ENCODE results near the gene PDAP1.
"Not testable (repeated sequence)": the region's sequence is repeated elsewhere in the genome, so short reads cannot be mapped to it uniquely, and the experiment has no call there.

The PDAP1 gene

DNA sequence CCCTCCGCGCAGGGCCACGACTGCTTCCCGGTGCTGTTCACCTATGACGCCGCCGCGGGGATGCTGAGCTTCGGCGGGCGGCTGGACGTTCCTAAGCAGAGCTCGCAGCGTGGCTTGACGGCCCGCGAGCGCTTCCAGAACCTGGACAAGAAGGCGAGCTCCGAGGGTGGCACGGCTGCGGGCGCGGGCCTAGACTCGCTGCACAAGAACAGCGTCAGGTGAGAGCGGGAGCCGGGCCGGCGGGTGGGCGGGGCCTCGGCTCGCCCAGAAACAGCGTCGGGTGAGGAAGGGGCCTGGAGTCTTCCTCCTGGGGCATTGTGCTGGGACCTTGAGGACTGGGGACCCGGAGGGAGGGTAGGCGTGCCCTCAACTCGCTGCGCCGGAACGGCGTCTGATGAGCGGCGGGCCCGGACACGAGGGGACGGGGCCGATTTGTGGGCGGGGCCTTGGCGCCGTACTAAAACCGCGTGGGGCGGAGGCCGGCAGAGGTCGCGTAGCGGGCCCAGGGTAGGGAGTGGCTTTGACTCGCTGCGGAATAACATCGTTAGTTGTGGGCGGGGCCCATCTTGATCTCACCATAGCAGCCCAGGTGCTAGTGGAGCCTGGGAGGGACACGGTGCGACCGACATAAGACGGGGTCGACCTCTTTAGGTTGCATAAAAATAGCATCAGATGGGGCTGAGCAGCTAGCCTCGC, 15.6 kb downstream of the PDAP1 start:
- H3K4me1 ChIP-seq (ENCODE audit: insufficient read depth, low read length): peaks cover 16% of the 10 kb centered on the region
- peaks cover 16% of the 10 kb centered on the region for H3K36me3 ChIP-seq (ENCODE audit: insufficient read depth, low read length)
- H3K9ac ChIP-seq (ENCODE audit: low read length): peak overlapping the region; percentile 20

DNA sequence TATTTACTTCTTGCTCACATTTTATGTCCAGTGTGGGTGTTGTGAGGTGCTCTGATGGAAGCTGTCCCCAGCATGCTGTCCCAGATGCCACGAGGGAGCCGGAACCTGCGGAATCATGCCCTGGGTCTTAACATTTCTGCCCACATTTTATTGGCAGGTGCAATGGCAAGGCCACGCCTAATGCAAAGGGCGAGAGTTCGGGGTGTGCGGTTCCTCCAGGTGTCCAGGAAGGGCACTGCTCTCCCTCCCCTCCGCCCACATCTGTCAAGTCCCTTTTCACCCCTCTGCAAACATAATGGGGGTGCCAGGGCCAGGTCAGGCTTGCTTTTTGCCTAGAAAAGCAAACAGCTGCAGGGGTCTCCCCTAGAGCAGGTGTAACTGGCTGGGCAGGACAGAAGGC, 16.4 kb downstream of the PDAP1 start:
- H3K36me3 ChIP-seq (ENCODE audit: insufficient read depth, low read length): peaks cover 8% of the 10 kb centered on the region
- no peaks in the 10 kb centered on the region for H3K27me3 ChIP-seq (ENCODE audit: control insufficient read depth in 1 of 2, insufficient read depth in 2 of 2, low read length in 2 of 2)
- H3K27ac ChIP-seq (ENCODE audit: low read depth, low read length): no peak overlapping the region
- H3K9me3 ChIP-seq (ENCODE audit: low read length): no peaks in the 10 kb centered on the region
- H3K4me1 ChIP-seq (ENCODE audit: insufficient read depth, low read length): peaks cover 16% of the 10 kb centered on the region
- H3K9ac ChIP-seq (ENCODE audit: low read length): no peak overlapping the region
- no peak overlapping the region for H3K4me3 ChIP-seq (ENCODE audit: low read depth in 1 of 2, low read length in 2 of 2)

More for the DNA sequence above, 15.6 kb downstream of the PDAP1 start:
- Histone ChIP-seq H3K27me3 (ENCODE audit: control insufficient read depth in 1 of 2, insufficient read depth in 2 of 2, low read length in 2 of 2) (no peaks in the 10 kb centered on the region), H3K27ac (ENCODE audit: low read depth, low read length) (peak overlapping the region; percentile 56), H3K4me3 (ENCODE audit: low read depth in 1 of 2, low read length in 2 of 2) (peak overlapping the region; percentile 50 to 74), H3K9me3 (ENCODE audit: low read length) (no peaks in the 10 kb centered on the region)

DNA sequence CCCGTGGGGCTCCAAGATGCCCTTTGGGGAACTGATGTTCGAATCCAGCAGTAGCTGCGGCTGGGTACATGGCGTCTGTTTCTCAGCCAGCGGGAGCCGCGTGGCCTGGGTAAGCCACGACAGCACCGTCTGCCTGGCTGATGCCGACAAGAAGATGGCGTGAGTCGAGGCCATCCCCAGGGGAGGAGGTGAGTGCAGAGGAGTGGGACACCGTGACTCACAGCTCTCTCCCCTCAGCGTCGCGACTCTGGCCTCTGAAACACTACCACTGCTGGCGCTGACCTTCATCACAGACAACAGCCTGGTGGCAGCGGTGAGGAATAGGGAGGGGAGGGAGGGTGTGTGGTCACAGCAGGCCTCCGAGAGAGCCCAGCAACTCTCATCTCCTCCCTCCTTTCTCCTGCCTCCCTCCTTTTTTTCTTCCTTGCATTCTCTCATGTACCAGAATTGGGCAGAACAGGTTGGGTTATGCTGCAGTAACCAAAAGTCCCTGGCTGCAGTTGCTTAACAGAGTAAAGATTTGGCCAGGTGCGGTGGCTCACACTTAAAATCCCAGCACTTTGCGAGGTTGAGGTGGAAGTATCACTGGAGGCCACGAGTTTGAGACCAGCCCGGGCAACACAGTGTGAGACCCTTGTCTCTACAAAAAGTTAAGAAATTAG, 17.3 kb downstream of the PDAP1 start:
- Histone ChIP-seq H3K36me3 (ENCODE audit: insufficient read depth, low read length) (peaks cover 9% of the 10 kb centered on the region), H3K4me1 (ENCODE audit: insufficient read depth, low read length) (peaks cover 16% of the 10 kb centered on the region)

DNA sequence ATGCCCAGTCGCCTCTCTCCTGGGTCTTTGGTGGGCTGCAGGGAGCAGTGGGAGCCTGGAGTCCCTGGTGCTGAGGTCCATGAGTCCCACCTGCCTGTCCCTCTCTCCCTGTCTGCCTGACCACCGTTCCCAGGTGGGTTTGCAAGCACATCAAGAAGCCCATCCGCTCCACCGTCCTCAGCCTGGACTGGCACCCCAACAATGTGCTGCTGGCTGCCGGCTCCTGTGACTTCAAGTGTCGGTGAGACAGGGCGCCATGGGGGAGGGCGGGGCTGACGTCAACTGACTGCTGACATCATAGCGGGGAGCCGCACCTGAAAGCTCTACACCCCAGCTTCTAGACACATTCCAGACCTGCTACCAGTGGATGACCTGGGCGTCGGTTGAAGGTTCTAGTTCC, 18.6 kb downstream of the PDAP1 start:
- Histone ChIP-seq H3K4me3 (ENCODE audit: low read depth in 1 of 2, low read length in 2 of 2) (no peak overlapping the region), H3K9ac (ENCODE audit: low read length) (no peak overlapping the region), H3K4me1 (ENCODE audit: insufficient read depth, low read length) (peaks cover 16% of the 10 kb centered on the region), H3K9me3 (ENCODE audit: low read length) (no peaks in the 10 kb centered on the region), H3K27me3 (ENCODE audit: control insufficient read depth in 1 of 2, insufficient read depth in 2 of 2, low read length in 2 of 2) (no peaks in the 10 kb centered on the region), H3K36me3 (ENCODE audit: insufficient read depth, low read length) (peaks cover 9% of the 10 kb centered on the region), H3K27ac (ENCODE audit: low read depth, low read length) (no peak overlapping the region)

More for the DNA sequence above, 17.3 kb downstream of the PDAP1 start:
- Histone ChIP-seq H3K27ac (ENCODE audit: low read depth, low read length) (no peak overlapping the region), H3K9me3 (ENCODE audit: low read length) (no peaks in the 10 kb centered on the region), H3K9ac (ENCODE audit: low read length) (no peak overlapping the region), H3K4me3 (ENCODE audit: low read depth in 1 of 2, low read length in 2 of 2) (no peak overlapping the region), H3K27me3 (ENCODE audit: control insufficient read depth in 1 of 2, insufficient read depth in 2 of 2, low read length in 2 of 2) (no peaks in the 10 kb centered on the region)

DNA sequence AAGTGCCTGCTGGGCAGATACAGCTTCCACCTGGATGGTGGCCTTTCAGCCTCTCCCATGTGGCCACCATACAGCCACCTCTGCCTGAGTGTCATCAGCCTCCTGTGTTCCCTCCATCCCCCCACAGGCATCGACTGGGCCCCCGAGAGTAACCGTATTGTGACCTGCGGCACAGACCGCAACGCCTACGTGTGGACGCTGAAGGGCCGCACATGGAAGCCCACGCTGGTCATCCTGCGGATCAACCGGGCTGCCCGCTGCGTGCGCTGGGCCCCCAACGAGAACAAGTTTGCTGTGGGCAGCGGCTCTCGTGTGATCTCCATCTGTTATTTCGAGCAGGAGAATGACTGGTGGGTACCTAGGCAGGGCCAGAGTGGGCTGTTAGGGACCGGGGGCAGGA, 20.5 kb downstream of the PDAP1 start:
- H3K27me3 ChIP-seq (ENCODE audit: control insufficient read depth in 1 of 2, insufficient read depth in 2 of 2, low read length in 2 of 2): no peaks in the 10 kb centered on the region
- no peak overlapping the region for H3K4me3 ChIP-seq (ENCODE audit: low read depth in 1 of 2, low read length in 2 of 2)
- no peak overlapping the region for H3K27ac ChIP-seq (ENCODE audit: low read depth, low read length)
- H3K36me3 ChIP-seq (ENCODE audit: insufficient read depth, low read length): peaks cover 9% of the 10 kb centered on the region
- peaks cover 9% of the 10 kb centered on the region for H3K4me1 ChIP-seq (ENCODE audit: insufficient read depth, low read length)
- H3K9ac ChIP-seq (ENCODE audit: low read length): no peak overlapping the region
- H3K9me3 ChIP-seq (ENCODE audit: low read length): no peaks in the 10 kb centered on the region

DNA sequence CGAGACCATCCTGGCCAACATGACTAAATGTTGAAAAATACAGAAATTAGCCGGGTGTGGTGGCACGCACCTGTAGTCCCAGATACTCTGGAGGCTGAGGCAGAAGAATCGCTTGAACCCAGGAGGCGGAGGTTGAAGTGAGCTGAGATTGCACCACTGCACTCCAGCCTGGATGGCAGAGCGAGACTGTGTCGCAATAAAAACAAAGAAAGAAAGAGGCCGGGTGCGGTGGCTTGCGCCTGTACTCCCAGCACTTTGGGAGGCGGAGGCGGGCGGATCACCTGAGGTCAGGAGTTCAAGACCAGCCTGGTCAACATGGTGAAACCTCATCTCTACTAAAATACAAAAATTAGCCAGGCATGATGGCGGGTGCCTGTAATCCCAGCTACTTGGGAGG, 21.2 kb downstream of the PDAP1 start:
- not testable (repeated sequence) for H3K36me3 ChIP-seq (ENCODE audit: insufficient read depth, low read length)

DNA sequence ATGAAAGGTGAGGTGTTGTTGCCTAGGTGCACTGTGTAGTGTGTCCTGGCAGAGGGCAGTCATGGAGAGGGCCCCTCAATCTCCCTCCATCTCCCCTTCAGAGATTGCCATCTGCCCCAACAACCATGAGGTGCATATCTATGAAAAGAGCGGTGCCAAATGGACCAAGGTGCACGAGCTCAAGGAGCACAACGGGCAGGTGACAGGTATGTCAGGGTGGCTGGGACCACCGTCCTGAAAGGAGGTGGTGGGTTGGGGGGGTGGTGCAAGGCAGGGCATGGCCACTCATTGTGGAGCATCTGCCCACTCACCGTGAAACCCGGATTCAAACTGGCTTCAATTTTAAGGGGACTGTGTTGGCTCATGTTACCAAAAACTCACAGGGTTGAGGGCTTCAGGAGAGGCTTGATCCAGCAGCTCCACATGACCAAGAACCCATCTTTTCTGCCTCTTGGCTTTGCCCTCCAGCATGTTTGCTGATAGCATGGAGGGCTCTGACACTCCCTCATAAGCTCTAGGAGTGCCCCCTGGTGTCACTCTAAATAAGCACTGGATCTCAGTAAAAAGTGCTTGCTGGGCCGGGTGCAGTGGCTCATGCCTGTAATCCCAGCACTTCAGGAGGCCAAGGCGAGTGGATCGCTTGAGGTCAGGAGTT, 21.7 kb downstream of the PDAP1 start:
- Histone ChIP-seq H3K9me3 (ENCODE audit: low read length) (no peaks in the 10 kb centered on the region), H3K4me3 (ENCODE audit: low read depth in 1 of 2, low read length in 2 of 2) (no peak overlapping the region), H3K36me3 (ENCODE audit: insufficient read depth, low read length) (peaks cover 9% of the 10 kb centered on the region), H3K9ac (ENCODE audit: low read length) (no peak overlapping the region), H3K27me3 (ENCODE audit: control insufficient read depth in 1 of 2, insufficient read depth in 2 of 2, low read length in 2 of 2) (no peaks in the 10 kb centered on the region), H3K27ac (ENCODE audit: low read depth, low read length) (no peak overlapping the region), H3K4me1 (ENCODE audit: insufficient read depth, low read length) (peaks cover under 1% of the 10 kb centered on the region)

More for the DNA sequence above, 21.2 kb downstream of the PDAP1 start:
- not testable (repeated sequence) for H3K27me3 ChIP-seq (ENCODE audit: control insufficient read depth in 1 of 2, insufficient read depth in 2 of 2, low read length in 2 of 2); H3K4me1 ChIP-seq (ENCODE audit: insufficient read depth, low read length); H3K9me3 ChIP-seq (ENCODE audit: low read length); H3K9ac ChIP-seq (ENCODE audit: low read length); H3K4me3 ChIP-seq (ENCODE audit: low read depth in 1 of 2, low read length in 2 of 2); H3K27ac ChIP-seq (ENCODE audit: low read depth, low read length)

DNA sequence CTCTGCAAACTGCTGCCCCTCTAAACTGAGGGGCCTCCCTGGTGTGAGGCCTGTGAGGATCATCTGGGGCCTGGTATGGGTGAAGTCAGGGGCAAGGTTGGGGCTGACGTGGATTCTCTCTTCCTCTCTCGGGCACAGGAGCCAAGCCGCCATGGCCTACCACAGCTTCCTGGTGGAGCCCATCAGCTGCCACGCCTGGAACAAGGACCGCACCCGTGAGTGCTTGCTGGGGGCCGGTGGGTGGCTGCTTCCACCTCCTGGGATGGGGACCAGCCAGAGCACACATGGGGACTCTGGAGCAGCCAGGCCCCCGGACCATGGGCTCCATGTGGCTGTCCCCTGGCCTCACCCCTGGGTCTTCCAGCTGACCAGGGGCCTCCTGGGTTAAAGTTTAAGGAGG, 22.8 kb downstream of the PDAP1 start:
- Histone ChIP-seq H3K9ac (ENCODE audit: low read length) (no peak overlapping the region), H3K36me3 (ENCODE audit: insufficient read depth, low read length) (peaks cover 9% of the 10 kb centered on the region), H3K9me3 (ENCODE audit: low read length) (no peaks in the 10 kb centered on the region), H3K27me3 (ENCODE audit: control insufficient read depth in 1 of 2, insufficient read depth in 2 of 2, low read length in 2 of 2) (no peaks in the 10 kb centered on the region), H3K27ac (ENCODE audit: low read depth, low read length) (no peak overlapping the region), H3K4me1 (ENCODE audit: insufficient read depth, low read length) (peaks cover 12% of the 10 kb centered on the region), H3K4me3 (ENCODE audit: low read depth in 1 of 2, low read length in 2 of 2) (no peak overlapping the region)

DNA sequence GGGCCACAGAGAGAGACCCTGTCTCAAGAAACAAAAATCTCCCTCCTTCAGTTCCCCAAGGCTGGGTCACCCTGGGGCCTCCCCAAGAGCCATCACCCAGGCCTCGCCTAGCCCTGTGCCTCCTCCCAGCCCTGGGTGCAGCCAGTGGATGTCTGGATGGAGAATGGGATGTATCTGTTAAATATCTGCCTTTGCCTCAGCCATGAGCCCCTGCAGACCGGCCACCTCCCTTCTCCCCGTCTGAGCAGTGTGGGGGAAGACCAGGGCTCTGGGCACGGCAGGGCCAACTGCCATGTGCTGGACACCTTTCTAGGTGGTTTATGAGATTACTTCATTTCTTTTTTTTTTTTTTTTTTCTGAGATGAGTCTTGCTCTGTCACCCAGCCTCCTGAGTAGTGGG, 23.9 kb downstream of the PDAP1 start:
- H3K27me3 ChIP-seq (ENCODE audit: control insufficient read depth in 1 of 2, insufficient read depth in 2 of 2, low read length in 2 of 2): no peaks in the 10 kb centered on the region
- peaks cover 8% of the 10 kb centered on the region for H3K36me3 ChIP-seq (ENCODE audit: insufficient read depth, low read length)
- H3K4me3 ChIP-seq (ENCODE audit: low read depth in 1 of 2, low read length in 2 of 2): no peak overlapping the region
- H3K27ac ChIP-seq (ENCODE audit: low read depth, low read length): no peak overlapping the region
- H3K9me3 ChIP-seq (ENCODE audit: low read length): no peaks in the 10 kb centered on the region
- H3K4me1 ChIP-seq (ENCODE audit: insufficient read depth, low read length): peaks cover 23% of the 10 kb centered on the region
- H3K9ac ChIP-seq (ENCODE audit: low read length): no peak overlapping the region

DNA sequence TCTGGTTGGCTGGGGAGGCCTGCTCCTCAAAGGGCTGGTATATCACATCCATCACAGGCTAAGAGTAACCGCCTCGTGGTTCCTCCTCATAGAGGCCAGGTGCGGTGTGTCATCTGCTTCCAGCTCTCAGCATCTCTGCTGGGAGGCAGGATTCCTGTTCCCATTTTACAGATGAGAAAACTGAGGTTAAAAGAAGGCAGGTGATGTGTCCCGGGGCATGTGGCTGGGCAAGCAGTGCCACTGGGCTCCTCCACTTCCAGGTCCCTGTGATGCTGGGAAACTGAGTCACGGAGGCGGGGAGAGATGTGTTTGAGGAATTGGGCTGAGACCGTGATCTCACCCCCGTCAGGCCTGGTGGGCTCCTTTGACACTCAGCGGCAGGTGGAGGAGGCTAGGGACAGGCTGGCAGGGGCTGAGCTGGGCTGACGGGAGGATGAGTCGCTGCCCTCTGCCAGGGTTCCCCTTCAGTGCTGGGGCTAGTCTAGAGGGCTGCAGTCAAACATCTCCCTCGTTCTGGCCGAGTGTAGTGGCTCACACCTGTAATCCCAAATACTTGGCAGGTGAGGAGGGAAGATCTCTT, 24.5 kb downstream of the PDAP1 start:
- Histone ChIP-seq H3K9me3 (ENCODE audit: low read length) (no peaks in the 10 kb centered on the region), H3K9ac (ENCODE audit: low read length) (no peak overlapping the region), H3K27ac (ENCODE audit: low read depth, low read length) (no peak overlapping the region), H3K27me3 (ENCODE audit: control insufficient read depth in 1 of 2, insufficient read depth in 2 of 2, low read length in 2 of 2) (no peaks in the 10 kb centered on the region), H3K36me3 (ENCODE audit: insufficient read depth, low read length) (peaks cover 4% of the 10 kb centered on the region), H3K4me3 (ENCODE audit: low read depth in 1 of 2, low read length in 2 of 2) (no peak overlapping the region), H3K4me1 (ENCODE audit: insufficient read depth, low read length) (peaks cover 29% of the 10 kb centered on the region)

DNA sequence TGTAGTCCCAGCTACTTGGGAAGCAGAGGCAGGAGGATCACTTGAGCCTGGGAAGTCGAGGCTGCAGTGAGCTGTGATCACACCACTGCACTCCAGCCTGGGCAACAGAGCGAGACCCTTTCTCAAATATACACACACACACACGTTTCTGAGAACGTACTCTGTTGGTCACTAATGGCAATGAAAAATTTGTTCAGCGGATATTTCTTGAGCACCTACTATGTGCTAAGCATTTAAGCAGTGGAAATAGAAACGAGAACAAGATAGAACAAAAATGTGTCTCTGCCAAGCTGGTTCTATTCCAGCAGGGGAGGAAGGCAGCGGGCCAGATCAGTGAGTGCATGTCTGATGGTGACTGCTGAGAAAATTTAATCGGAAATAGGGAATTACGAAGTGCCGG, 25.2 kb downstream of the PDAP1 start:
- Histone ChIP-seq H3K36me3 (ENCODE audit: insufficient read depth, low read length) (peaks cover 4% of the 10 kb centered on the region), H3K9ac (ENCODE audit: low read length) (no peak overlapping the region)

More for the DNA sequence above, 25.2 kb downstream of the PDAP1 start:
- no peak overlapping the region for H3K4me3 ChIP-seq (ENCODE audit: low read depth in 1 of 2, low read length in 2 of 2)
- no peaks in the 10 kb centered on the region for H3K27me3 ChIP-seq (ENCODE audit: control insufficient read depth in 1 of 2, insufficient read depth in 2 of 2, low read length in 2 of 2)
- no peak overlapping the region for H3K27ac ChIP-seq (ENCODE audit: low read depth, low read length)
- peaks cover 29% of the 10 kb centered on the region for H3K4me1 ChIP-seq (ENCODE audit: insufficient read depth, low read length)
- H3K9me3 ChIP-seq (ENCODE audit: low read length): no peaks in the 10 kb centered on the region

Measured in muscle layer of colon (tissue), 2 donors.